WERI-Rb-1 (cell line): Measurements from ENCODE around the gene NRXN3.
A peak's percentile ranks its signal among the peaks of the same experiment; 100 is the strongest.

ENCODE experiments used
- DNase-seq: peaks from one replicate; pipeline ENCODE4 v3.0.0-alpha.2; 2020
- H3K27ac ChIP-seq: fragments of 250-450 bp; sonication (Bioruptor Pico); 2 replicates; pipeline ENCODE4 v1.5.1; 2020; ENCODE audit warnings: mild to moderate bottlenecking, moderate library complexity
- H3K27me3 ChIP-seq: fragments of 250-450 bp; sonication (Bioruptor Pico); 2 replicates; pipeline ENCODE4 v1.5.1; 2021; ENCODE audit warnings: mild to moderate bottlenecking, low read depth, moderate library complexity; ENCODE audit not compliant: insufficient read depth, severe bottlenecking
- H3K36me3 ChIP-seq: fragments of 250-450 bp; sonication (Bioruptor Pico); 2 replicates; pipeline ENCODE4 v1.5.1; 2020; ENCODE audit warnings: mild to moderate bottlenecking, moderate library complexity
- H3K4me3 ChIP-seq: 2 replicates; pipeline ENCODE4 v1.5.1; 2011; ENCODE audit warnings: low read depth, mild to moderate bottlenecking, control low read depth, low read length
- H3K9me3 ChIP-seq: fragments of 250-450 bp; sonication (Bioruptor Pico); 2 replicates; pipeline ENCODE4 v1.5.1; 2021; ENCODE audit warnings: mild to moderate bottlenecking, moderate library complexity; ENCODE audit not compliant: severe bottlenecking
- TF ChIP-seq, protein P1 (sequence below): IDR thresholded peaks from 2 replicates; pipeline ENCODE4 v1.5.1; 2011; ENCODE audit warnings: low read depth, mild to moderate bottlenecking, control low read depth, inconsistent platforms, low read length

The NRXN3 gene

DNA sequence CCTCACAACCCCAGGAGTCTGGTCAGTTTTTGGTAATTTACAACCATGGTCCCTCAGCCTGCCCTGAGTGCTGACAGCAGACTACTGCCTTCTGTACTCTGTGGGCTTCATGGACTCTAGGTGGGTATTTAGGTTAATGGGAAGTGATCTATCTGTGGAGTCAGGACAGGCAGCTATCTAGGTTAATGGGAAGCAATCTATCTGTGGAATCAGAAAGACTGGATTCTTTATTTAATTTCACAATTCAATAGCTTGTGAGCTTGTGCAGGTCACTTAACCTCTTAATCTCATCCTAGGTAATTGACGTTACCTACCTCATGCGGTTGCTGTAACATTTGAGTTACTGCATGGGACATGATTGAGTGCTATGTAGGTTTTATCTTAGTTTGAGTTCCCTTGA, 777.5 kb downstream of the NRXN3 start:
- H3K36me3 ChIP-seq, result no peaks in the 10 kb centered on the region
- TF ChIP-seq, protein P1, sequence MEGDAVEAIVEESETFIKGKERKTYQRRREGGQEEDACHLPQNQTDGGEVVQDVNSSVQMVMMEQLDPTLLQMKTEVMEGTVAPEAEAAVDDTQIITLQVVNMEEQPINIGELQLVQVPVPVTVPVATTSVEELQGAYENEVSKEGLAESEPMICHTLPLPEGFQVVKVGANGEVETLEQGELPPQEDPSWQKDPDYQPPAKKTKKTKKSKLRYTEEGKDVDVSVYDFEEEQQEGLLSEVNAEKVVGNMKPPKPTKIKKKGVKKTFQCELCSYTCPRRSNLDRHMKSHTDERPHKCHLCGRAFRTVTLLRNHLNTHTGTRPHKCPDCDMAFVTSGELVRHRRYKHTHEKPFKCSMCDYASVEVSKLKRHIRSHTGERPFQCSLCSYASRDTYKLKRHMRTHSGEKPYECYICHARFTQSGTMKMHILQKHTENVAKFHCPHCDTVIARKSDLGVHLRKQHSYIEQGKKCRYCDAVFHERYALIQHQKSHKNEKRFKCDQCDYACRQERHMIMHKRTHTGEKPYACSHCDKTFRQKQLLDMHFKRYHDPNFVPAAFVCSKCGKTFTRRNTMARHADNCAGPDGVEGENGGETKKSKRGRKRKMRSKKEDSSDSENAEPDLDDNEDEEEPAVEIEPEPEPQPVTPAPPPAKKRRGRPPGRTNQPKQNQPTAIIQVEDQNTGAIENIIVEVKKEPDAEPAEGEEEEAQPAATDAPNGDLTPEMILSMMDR, result no peak
- H3K27me3 ChIP-seq, result no peaks in the 10 kb centered on the region
- H3K27ac ChIP-seq, result 0 out of 2 replicates have a peak overlapping the region, but pooled peaks have one; percentile 3
- DNase-seq, result peak; percentile 33
- H3K9me3 ChIP-seq, result no peaks in the 10 kb centered on the region
- H3K4me3 ChIP-seq, result no peak overlapping the region

DNA sequence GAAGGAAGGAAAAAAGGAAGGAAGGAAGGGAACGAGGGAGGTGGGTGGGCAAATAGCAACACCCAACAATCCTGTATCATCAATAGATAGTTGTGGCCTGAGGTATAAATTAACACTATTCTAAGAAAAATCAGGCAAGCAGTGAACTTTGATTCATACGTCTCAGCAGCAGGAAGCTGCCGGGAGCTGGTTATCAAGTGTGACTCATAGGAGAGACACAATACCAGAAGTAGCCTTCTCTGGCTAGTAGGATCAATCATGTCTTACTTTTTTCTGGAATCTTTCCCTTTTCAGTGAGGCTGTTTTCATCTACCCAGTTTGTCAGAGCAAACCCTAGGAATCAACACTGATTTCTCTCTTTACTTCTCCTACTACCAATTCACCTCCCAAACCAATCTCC, 780.5 kb downstream of the NRXN3 start:
- no peaks in the 10 kb centered on the region for H3K36me3 ChIP-seq

DNA sequence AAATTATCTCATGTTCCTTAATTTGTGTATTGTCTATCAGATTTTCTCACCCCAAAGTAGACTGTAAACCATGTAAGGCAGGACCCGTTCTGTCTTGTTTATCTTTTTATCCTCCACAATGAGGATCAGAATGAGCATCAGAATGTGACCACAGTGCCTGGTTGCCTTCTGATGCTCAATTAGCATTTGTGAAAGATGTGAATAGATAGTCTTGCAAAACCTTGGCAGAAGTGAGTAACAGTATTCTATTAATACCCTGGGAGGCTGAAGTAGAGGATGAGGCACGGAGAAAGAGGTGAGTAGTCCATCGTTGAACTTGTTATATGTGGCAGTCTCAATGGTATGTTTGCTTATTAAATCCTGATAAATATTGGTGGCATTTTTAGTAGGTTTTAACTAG, 781.4 kb downstream of the NRXN3 start:
- H3K27me3 ChIP-seq, result no peaks in the 10 kb centered on the region
- H3K4me3 ChIP-seq, result no peak overlapping the region
- no peaks in the 10 kb centered on the region for H3K9me3 ChIP-seq
- TF ChIP-seq, protein P1, result no peak
- no peaks in the 10 kb centered on the region for H3K36me3 ChIP-seq
- H3K27ac ChIP-seq, result no peak overlapping the region
- DNase-seq, result no peak

More for the DNA sequence above, 780.5 kb downstream of the NRXN3 start:
- Histone ChIP-seq H3K27ac (no peak overlapping the region), H3K9me3 (no peaks in the 10 kb centered on the region), H3K27me3 (no peaks in the 10 kb centered on the region), H3K4me3 (no peak overlapping the region)
- no peak for DNase-seq
- TF ChIP-seq, protein P1, result no peak

DNA sequence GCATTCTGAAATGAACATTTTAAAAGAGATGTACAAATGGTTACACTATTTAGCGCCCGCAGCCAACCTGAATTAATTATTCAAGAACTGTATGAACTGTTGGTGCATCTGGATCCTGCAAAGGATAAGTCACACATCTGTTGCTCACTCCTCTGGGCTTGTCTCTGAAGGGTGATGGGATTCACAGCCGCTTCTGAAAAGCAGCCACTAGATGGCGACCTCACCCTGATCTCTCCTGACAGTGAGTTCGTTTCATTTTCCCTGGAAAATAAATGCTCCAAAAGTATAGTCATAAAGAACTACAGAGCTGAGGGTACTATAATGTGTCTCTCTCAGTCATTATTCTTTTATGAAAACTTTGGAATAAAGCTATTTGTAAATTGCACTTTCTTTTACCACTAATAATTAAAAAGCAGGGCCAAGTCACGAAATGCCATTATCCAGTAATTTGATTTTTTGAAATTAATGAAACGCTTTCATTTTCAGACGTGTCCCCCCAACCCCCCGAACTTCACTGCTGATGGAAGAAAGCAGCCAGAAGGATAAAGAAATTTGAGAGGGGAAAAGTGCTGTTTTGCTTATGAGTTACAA, 789.6 kb downstream of the NRXN3 start:
- TF ChIP-seq, protein P1, result peak; percentile 84
- H3K36me3 ChIP-seq, result no peaks in the 10 kb centered on the region
- no peak overlapping the region for H3K4me3 ChIP-seq
- H3K27ac ChIP-seq, result no peak overlapping the region
- peak; percentile 69 for DNase-seq
- H3K9me3 ChIP-seq, result no peaks in the 10 kb centered on the region
- H3K27me3 ChIP-seq, result no peaks in the 10 kb centered on the region

DNA sequence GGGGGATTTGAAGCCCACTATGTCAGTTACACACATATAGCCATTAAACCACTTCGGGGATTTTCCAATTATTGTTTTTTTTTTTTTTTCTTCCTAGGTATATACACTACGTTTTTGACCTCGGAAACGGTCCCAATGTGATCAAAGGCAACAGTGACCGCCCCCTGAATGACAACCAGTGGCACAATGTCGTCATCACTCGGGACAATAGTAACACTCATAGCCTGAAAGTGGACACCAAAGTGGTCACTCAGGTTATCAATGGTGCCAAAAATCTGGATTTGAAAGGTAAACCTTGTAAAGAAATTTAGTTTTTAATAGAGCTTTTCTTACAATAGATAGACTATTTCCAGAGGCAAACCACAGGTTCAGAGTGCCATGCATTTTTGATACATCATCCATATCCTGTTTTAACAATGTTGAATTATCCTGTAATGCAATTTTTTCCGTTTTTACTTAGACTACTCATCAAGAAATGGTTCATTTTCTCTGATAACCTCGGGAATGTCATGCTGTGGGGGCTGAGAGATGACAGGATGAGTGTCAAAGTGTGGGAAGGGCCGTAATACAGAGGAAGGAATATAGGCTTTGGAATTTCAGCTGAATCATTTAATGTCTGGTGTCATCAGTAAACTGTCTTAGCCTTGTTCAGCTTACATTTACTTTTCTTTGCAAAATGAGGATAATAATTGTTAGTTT, 797.1 kb downstream of the NRXN3 start:
- no peak overlapping the region for H3K4me3 ChIP-seq
- TF ChIP-seq, protein P1, result no peak
- no peak overlapping the region for H3K27ac ChIP-seq

More for the DNA sequence above, 797.1 kb downstream of the NRXN3 start:
- H3K9me3 ChIP-seq, result no peaks in the 10 kb centered on the region
- H3K27me3 ChIP-seq, result no peaks in the 10 kb centered on the region
- H3K36me3 ChIP-seq, result no peaks in the 10 kb centered on the region
- DNase-seq, result no peak
